MM.1S (cell line): Measurements from ENCODE around the gene SLC36A1.

Source experiments
- CTCF ChIP-seq: fragments of 300-600 bp; sonication (generic); IDR thresholded peaks from 2 replicates; pipeline ENCODE4 v1.5.1; 2016; ENCODE audit warnings: antibody characterized with exemption, low read length, mixed read lengths
- EZH2 ChIP-seq: fragments of 300-600 bp; sonication (generic); optimal IDR thresholded peaks from 2 replicates; pipeline ENCODE3; 2017; ENCODE audit warnings: low read depth, mild to moderate bottlenecking, antibody characterized with exemption, low read length, mixed read lengths
- EZH2phosphoT487 ChIP-seq: fragments of 300-600 bp; sonication (generic); IDR thresholded peaks from 2 replicates; pipeline ENCODE4 v1.6.1; 2018; ENCODE audit warnings: antibody characterized with exemption, low read length

- TF ChIP-seq CTCF (no peak), EZH2phosphoT487 (no peak), EZH2 (no peak)
Measured at GRCh38 chr5:151417712-151418111, 29.7 kb upstream of the SLC36A1 start.
